ENCODE results near the gene MAP2.

MAP2 gene

DNA sequence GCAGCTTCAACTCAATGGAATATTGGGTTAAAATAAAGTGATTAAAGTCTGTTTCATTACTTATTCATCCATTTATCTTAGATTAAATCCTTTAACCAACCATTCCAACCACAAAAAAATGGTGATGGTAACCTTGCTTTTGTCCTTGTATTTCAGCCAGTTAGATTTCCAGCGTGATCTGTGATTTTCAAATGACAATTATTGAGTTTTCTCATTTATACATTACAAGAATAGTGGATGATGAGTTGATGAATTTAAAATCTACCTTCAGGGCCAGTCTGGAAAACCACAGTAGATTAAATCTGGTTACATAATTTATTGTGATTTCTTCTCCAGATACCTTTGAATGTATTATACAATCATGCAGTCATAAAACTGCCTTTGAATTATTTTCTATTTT, 318.1 kb downstream of the MAP2 start:
- no peak for FAIRE-seq

DNA sequence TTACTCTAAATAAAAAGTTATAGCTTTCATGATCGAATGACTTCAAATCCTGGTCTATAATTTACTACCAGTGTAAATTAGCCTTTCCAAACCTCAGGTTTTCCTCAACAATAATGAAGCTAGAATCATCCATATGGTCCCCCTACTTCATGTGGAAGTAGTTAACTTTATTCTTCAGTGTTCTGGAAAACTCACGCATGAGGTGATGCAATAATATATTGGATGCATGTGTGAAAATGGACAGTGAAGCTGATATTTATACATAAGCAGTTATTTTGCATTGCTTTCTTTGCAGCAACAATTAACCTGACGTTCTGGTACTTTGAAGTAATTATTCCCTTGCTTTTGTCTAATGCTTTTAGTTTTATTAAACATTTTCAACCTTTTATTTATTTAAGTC, 329.2 kb downstream of the MAP2 start:
- no peak for FAIRE-seq

DNA sequence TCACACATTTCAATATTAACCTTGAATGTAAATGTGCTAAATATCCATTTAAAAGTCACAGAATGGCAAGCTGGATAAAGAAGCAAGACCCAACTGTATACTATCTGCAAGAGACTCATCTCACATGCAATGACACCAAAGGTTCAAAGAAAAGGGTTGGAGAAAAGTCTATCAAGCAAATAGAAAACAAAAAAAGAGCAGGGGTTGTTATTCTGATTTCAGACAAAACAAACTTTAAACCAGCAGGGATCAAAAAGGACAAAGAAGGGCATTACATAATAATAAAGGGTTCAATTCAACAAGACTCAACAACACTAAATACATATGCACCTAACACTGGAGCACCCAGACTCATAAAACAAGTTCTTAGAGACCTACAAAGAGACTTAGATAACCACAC, 333.3 kb downstream of the MAP2 start:
- FAIRE-seq = no peak

DNA sequence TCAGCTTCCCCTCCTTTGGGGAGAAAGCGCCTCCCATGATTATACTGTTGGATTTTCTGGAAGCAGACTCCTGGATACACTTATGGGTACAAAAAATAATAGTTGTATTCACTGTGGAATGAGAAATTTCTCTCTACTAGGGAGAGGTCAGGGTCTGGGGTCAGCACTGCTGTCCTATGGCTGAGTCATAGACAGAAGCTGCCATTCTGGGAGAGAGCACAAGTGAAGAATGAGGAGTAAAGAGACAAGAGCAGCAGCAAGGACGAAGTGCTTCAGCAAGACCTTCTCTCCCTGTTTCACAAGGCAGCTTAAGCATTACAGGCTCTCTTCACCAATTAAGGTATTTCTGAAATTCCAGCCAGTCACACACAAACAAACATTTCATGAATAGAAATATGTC, 337.7 kb downstream of the MAP2 start:
- FAIRE-seq = no peak

DNA sequence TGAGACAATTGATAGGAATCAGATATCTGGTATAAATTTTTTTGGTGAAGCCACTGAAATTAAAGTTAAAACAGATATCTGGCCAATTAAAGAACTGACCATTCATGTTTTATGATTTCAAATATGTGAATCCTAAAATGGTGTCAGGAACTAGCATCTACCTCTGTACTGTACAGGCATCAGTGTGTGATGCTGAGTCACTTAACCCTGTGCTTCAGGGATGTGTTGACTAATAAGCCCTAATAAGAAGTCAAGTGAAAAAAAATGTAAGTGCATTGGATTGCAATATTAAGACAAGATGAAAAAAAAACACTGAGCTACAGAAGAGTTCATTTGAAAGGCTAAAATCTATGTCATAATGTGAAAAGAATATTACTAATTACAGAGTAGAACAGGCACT, 338.7 kb downstream of the MAP2 start:
- no peak for FAIRE-seq

DNA sequence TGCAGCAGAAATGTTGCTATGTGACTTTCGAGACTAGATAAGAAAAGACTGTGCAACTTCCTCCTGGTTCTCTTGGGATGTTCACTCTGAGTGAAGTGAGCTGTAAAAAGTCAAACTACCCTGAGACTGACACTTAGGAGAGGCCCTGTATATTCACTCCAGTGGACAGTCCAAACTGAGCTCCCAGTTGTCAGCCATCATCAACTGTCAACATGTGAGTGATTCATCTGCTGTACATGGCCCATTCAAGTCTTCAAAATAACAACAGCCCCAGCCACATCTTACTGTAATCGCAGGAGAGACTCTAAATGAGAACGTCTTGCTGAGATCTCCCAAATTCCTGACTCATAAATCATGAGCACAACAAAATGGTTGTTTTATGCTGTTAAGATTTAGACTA, 339.3 kb downstream of the MAP2 start:
- no peak for FAIRE-seq

DNA sequence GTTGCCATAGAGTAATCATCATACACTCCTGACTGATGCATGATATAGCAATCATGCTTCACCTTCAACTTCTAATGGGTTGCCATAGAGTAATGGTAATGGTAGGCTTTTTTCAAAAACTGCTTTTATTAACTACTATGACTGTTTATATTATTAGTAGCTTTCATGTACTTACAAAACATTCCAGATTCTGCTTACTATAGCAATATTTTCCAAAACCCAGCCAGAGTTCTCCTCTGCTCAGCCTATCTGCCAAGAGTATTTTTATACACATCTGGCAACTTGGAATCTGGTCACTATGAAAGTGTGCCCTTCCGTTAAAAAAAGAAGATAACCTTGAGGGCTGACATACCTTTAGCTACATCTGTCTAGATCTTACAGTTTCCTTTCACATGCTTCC, 342.8 kb downstream of the MAP2 start:
- FAIRE-seq = no peak

DNA sequence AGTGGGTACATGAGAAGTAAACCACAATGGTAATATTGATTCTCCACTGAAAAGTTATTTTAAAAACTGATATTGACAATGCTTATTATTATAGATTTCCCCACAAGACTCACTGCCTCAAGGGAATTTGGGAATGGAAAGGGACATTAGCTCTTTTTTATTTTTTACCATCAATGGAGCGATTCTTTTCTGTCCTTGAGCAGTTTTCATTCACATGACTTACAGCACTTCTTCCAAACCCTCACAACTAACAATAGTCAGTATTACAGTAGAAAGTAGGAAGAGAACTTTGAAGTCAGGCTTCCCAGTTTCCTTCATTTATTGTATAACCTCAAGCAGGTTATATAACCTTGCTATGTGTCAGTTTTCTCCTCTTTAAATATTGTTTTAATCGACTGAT, 343.5 kb downstream of the MAP2 start:
- no peak for FAIRE-seq

DNA sequence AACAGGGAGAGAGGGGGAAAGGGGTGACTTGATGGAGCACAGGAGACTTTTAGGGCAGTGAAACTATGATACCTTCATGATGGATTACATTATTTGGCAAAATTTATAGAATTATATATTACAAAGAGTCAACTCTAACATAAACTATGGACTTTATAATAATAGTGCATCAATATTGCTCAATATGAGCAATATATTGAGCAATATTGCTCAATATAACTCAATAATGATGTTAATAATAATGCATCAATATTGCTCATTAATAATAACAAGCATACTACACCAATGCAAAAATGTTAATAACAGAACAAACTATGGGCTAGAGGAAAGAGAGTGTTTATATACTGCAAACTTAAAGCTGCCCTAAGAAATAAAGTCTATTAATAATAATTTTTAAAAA, 344.7 kb downstream of the MAP2 start:
- no peak for FAIRE-seq

DNA sequence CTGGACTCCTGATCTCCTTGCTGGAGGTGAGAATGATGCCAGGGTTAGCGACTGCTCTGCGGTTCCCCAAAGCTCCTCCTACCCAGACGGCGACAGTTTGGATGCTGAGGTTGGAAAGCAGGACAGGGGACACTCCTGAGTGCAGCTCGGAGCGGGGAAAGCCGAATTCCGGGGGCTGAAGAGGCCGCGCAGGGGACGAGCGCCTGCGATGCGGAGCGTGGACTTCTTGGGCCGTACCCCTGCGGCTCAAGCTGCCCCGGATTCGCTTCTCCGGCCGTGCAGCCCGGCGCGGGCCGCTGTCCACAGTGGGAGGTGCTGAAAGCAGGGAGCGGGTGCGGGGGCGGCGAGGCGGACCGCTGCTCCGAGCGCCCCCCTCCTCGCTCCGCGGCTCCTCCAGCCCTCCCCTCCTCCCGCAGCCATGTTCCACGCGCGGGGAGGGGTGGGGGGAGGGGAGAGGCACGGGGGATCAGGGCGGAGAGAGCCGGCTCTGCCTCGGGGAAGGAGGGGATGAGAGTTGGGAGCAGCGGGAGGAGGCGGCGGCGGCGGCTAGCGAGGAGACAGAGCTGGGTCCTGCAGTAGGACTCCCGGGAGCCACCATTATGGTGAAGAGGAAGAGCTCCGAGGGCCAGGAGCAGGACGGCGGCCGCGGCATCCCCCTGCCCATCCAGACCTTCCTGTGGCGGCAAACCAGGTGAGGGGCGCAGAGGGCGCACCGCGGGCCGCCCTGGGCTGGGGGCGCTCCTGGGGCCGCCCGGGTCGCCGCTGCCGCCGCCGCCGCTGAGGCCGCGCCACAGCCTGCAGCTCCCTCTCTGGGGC, 347.8 kb downstream of the MAP2 start, which contains the start of gene UNC80:
TSS of gene UNC80 (plus strand) at position 359 of the 816 bp plus-strand sequence. CDS start at position 600, 241 bp downstream.
- no peak for FAIRE-seq

DNA sequence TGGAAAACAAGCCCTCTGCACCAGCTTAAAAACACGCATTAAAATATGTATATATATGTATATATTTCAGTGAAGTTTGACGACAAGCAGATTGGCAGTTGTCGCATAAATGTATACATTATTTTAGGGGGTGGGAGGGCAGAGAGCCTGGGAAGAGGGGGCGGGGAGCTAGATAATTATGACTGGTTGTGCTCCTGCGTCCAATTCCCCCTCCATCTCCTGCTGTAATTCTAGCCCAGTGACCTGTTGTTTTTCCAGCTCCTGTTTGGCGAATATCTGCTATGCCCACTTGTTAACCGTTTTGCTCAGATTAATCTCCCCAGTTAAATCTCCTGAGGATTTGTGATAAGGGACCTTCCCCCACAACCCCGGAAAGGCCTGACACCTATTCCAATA, 348.4 kb downstream of the MAP2 start:
- no peak for FAIRE-seq

DNA sequence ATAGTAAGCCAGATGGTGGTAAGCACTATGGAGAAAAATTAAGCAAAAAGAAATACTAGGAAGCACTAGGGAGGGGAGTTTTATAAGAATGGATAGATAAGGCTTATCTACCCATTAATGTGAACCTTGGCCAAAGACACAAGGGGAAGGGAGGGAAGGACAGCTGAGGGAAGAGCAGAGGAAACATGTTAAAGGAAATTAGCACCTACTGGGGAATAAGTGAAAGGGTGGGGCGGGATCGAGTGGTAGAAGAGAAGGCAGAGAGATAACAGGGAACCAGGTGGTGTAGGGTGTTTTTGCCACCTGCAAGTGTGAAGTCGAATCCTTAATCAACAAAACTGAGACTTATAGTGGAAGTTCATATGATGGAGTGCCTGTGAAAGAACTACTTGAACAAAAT, 349.5 kb downstream of the MAP2 start:
- no peak for FAIRE-seq
